Hematopoietic multipotent progenitor cell treated with erythropoietin and hydrocortisone succinate and interleukin-3 and kit ligand, for 8 days (in vitro differentiated cells): ENCODE data around the gene HAGH.

Experiments
- DNase-seq: peaks from one replicate; pipeline ENCODE4 v3.0.0-alpha.2; 2015

Gene HAGH

GRCh38 chr16:1810106-1810505 is 16.5 kb downstream of the HAGH start:
- no peak for DNase-seq

- no peak for DNase-seq
These were observed 17.3 kb downstream of the HAGH start for GRCh38 chr16:1809281-1809801.

DNA sequence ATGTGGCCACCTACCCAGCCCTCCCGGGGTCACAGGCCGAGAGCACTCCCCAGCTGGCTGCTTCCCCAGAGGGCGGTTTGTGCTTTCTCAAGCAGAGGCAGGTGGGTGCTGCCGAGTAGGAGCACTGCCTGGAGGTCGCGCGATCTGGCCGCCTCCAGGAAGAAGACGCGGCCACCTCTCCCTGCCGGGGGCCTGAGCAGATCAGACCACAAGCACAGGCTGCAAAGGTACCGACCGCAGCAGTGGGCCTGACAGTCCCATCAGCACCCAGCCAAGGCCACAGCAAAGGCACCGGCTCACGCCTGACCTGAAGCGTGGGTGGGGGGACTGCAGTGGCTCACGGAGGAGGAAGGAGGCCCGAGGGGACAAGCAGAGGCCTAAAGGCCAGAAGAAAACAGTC is 17.9 kb downstream of the HAGH start:
- DNase-seq = no peak

DNA sequence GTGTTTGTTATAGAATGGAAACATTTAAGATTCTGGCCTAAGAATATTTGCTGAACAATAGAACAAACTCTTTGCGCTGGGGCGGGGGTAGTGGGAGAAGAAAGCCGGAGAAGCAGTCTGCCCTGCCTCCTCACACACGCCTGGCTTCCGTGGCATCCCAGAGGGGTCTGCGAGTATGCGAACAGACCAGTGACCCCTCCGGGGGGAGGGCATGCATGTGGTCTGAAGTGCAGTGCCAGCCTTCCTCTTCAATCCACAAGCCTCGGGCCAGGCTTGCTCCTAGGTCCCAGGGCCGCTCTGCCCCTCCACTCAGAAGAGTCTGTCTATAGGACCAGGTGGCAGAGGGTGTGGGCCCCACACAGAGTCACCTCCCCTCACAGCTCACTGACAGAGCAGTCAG is 19.0 kb downstream of the HAGH start:
- no peak for DNase-seq

DNA sequence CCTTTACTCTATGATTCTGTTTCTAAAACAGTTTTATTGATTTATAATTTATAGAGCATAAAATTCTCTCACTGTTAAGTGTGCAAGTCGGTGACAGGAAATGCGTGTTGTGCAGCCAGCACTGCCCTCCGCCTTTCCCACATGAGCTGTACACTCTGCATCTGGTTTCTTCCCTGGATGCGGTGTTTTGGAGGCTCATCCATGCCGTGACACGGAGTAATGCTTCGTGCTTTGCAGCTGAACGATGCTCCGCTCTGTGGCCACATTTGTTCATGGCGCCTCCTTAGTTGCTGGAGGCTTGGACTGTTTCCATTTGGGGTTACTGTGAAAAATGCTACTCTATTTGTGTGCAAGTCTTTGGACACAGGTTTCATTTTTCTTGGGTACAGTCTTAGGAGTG is 25.9 kb downstream of the HAGH start:
- no peak for DNase-seq

GRCh38 chr16:1799263-1799662 is 27.4 kb downstream of the HAGH start:
- DNase-seq = peak; percentile 69

DNA sequence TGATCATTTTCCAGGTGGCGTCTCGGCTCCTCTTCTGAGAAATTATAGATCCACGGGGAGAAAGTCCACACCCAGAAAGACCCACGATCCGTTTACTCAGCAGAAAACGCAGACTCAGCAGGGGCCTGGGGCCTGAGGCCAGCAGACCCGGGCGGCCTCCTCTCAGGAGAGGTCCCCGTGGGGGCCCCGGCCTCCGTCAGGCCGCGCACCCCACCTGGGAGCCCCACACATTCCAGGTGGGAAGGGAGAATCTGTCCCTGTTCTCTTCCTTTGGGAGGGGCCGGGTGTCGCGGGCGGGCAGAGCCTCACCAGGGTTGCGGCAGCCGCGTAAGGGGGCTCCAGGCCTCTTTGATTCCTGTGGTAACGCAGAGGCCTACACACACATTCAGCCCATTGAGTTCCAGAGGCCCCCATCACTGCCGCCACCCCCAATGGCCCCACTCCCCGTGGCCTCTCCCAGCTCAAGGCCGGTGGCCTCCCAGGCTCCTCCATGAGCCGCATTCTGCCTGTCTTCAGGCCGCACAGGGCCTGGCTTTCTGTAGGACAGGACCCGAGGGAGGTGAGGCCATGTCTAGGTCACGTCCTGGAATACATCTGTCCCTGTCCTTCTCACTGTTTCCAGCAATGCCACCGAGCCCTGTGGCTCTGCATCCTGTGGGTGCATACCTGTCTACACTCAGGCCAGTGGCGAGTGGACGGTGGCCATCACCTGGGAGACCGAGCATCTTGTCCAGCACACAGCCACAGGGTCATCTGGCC is 31.5 kb downstream of the HAGH start:
- no peak for DNase-seq

DNA sequence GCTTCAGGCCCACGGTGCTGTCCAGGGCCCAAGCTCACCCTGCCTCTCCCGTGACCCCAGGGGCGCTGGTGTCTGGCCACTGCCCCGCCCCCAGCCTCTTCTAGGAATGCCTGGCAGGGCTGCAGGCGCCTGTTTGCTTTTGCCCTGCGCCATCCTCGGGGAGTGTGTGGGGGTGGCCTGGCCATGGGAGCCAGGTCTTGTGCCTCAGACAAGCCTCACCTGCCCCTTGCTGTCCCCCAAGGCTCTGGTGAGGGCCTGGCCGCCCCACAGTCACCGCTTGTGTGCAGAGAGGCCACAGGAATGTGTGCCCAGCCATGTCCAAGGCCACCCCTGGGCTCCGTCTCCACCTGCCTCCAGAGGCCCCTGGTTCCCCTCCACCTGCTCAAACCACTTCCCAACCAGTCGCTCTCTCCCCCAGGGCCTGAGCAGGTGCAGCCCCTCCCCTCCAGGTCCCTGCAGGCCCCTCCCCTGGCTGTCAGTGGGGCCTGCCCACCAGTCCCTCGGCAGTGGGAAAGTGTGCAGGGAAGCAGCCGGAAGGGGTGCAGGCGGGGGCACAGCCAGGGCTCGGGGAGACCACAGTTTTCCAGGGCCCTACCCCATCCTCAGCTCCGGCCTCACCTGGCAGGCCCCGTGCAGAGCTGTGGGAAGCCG is 32.3 kb downstream of the HAGH start:
- no peak for DNase-seq

GRCh38 chr16:1793578-1794220 is 32.9 kb downstream of the HAGH start, which contains the start of gene IGFALS:
Gene IGFALS, minus strand, starts transcription at chr16:1793705. Its CDS starts 53 bp downstream, at chr16:1793652.
- no peak for DNase-seq

DNA sequence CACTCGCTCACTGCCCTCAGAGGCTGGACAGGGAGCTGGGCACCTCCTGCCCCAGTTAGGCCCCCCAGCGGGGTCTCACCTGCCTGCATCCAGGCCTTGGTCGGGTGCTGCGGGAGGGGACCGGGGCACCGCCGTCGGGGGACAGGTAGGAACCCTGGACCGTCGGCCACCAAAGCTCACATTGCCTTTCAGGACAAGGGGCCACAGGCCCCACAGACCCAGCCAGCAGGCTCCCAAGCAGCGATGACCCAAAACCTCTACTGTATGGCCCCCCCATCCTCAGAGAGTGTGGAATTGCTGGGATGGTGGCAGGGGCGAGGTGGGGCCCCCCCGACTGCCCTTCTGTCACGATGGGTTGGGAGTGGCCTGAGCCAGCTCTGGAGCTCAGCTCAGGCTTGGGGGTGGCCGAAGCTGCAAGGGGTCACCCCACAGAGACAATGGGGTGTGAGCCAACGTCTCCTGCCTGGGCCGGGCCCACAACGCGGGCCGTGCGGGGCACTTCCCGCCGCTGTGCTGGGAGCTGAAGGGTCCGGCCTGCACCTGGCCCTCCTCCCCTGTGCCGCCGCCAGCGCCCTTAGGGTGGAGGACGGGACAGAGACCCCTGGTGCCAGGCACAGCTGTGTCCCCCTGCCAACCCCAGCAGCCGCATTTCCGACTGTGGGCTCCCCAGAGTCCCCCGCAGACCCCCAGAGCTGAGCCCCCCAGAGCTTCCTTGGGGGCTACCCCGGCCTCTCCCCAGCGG is 33.6 kb downstream of the HAGH start:
- DNase-seq = no peak

GRCh38 chr16:1791943-1792812 is 34.4 kb downstream of the HAGH start:
- no peak for DNase-seq

GRCh38 chr16:1791256-1791942 is 35.2 kb downstream of the HAGH start:
- no peak for DNase-seq

- no peak for DNase-seq
These were observed 35.9 kb downstream of the HAGH start for GRCh38 chr16:1790611-1791255.

GRCh38 chr16:1790261-1790610 is 36.4 kb downstream of the HAGH start:
- no peak for DNase-seq

- no peak for DNase-seq
These were observed 37.0 kb downstream of the HAGH start for GRCh38 chr16:1789643-1790045.

GRCh38 chr16:1788708-1789100 is 37.9 kb downstream of the HAGH start:
- no peak for DNase-seq

DNA sequence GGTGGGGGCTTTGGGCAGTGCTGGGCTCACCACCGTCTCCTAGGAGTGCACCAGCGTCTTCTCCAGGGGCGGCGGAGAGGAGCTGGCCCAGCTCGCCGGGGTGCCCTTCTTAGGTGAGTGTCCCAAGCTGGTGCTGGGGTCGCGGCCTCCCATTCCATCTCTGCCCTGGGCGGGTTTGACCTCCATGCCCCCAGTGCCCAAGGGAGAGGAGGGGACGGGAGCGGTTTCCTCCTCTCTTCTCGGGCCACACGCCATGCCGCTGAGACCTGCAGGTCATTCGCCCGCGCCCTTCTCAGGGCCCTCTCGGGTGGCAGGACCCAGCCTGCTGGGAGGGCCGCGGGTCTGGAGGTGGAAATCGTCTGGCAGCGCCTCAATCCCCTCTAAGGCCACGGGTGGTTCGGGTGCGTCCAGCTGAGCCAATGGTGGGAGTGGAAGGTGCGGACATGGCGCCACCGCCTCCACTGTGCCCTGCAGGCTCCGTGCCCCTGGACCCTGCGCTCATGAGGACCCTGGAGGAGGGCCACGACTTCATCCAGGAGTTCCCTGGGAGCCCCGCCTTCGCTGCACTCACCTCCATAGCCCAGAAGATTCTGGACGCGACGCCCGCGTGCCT is 38.4 kb downstream of the HAGH start:
- no peak for DNase-seq

DNA sequence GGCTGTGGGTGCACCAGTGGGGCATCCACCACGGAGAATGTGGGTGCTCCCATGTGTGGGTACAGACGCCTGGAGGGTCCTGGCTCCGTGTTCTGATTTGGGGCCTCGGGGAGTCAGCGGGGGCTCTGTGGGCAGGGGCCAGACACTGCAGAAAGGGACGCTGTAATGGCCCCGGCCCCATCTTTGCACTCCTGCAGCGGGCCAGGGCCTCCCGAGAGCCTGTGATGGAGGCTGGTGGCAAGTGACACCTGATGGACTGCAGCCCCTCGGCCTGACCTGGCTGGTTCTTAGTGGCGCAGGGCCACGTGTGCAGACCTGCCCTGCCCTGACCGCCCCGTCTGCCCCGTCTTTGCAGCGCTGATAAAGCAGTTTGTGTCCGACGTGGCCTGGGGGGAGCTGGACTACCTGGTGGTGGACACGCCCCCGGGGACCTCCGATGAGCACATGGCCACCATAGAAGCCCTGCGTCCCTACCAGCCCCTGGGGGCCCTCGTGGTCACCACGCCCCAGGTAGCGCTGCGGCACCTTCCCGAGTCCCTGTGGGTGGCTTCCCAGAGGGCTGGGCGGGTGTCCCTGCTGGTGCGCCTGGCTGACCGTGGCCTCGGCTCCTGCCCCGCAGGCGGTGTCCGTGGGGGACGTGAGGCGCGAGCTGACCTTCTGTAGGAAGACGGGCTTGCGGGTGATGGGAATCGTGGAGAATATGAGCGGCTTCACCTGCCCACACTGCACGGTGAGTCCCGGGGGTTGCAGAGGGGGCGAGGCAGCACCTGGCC is 39.1 kb downstream of the HAGH start:
- DNase-seq = no peak

GRCh38 chr16:1787056-1787321 is 39.6 kb downstream of the HAGH start:
- no peak for DNase-seq
